Tibial nerve (tissue), 4 donors: ENCODE data around the gene MND1.

Source experiments
- CTCF ChIP-seq, 5 experiments: fragments of 200-600 bp in 3 of 5; fragments of 450-650 bp in 2 of 5; sonication (generic) in 3 of 5; IDR thresholded peaks; one replicate each; pipeline ENCODE4 v1.5.1; 2016 to 2019; ENCODE audit warnings: antibody characterized with exemption in 5 of 5, mild to moderate bottlenecking in 3 of 5, moderate library complexity in 2 of 5
- EP300 ChIP-seq, 2 donors: sonication (generic); formaldehyde crosslinking; IDR thresholded peaks; one replicate each; pipeline ENCODE4 v1.6.1; 2017; ENCODE audit warnings: antibody characterized with exemption in 2 of 2, mild to moderate bottlenecking in 1 of 2

DNA sequence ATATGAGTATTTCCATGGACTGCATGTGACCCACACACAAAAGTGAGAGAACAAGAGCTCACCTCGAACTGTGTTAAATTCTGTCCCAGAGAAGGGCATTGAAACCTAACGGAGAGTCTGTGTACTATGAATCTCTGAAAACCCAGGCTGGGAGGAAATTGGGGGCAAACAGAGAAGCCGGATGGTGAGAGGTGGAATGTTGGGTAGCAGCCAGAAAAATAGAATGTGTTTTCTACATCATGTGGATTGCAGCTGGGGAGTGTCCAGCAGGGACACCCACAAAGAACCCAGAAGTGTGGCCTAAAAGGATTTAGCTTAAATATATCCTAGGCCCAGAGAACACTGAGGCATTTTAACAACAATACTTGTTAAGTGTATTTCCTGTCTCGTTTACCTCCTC is 38.6 kb downstream of the MND1 start:
- TF ChIP-seq CTCF (IDR thresholded peaks at IDR 0.05) (no peak), EP300 (IDR thresholded peaks at IDR 0.05) (no peak)
